Islet of Langerhans (tissue), 1 donor: ENCODE measurements around the gene PREX1.

Experiments used
- FAIRE-seq: peaks from one replicate; lab custom pipeline; 2011; peaks lifted over from hg19 to GRCh38; lab: Jason Lieb, UNC

The PREX1 gene

GRCh38 chr20:48716541-48716940, 111.3 kb downstream of the PREX1 start:
- no peak for FAIRE-seq

- no peak for FAIRE-seq
Observed at GRCh38 chr20:48716086-48716485, 111.7 kb downstream of the PREX1 start.

GRCh38 chr20:48714764-48715163, 113.0 kb downstream of the PREX1 start:
- FAIRE-seq: no peak

- FAIRE-seq: no peak
Observed at GRCh38 chr20:48711696-48712464, 115.9 kb downstream of the PREX1 start.

GRCh38 chr20:48711044-48711428, 116.8 kb downstream of the PREX1 start:
- no peak for FAIRE-seq

GRCh38 chr20:48710341-48711043, 117.3 kb downstream of the PREX1 start:
- no peak for FAIRE-seq

GRCh38 chr20:48709744-48710143, 118.1 kb downstream of the PREX1 start:
- FAIRE-seq: no peak

GRCh38 chr20:48709058-48709691, 118.6 kb downstream of the PREX1 start:
- no peak for FAIRE-seq

- FAIRE-seq: no peak
Observed at GRCh38 chr20:48708630-48709029, 119.2 kb downstream of the PREX1 start.

- no peak for FAIRE-seq
Observed at GRCh38 chr20:48708116-48708515, 119.7 kb downstream of the PREX1 start.

- FAIRE-seq: no peak
Observed at GRCh38 chr20:48706710-48707365, 121.0 kb downstream of the PREX1 start.

- no peak for FAIRE-seq
Observed at GRCh38 chr20:48706116-48706656, 121.6 kb downstream of the PREX1 start.

GRCh38 chr20:48705240-48706115, 122.3 kb downstream of the PREX1 start:
- no peak for FAIRE-seq

GRCh38 chr20:48704761-48705160, 123.0 kb downstream of the PREX1 start:
- FAIRE-seq: no peak

GRCh38 chr20:48703511-48704219, 124.1 kb downstream of the PREX1 start:
- FAIRE-seq: no peak

GRCh38 chr20:48703107-48703506, 124.7 kb downstream of the PREX1 start:
- FAIRE-seq: no peak

- no peak for FAIRE-seq
Observed at GRCh38 chr20:48702455-48702913, 125.3 kb downstream of the PREX1 start.

GRCh38 chr20:48701702-48702101, 126.1 kb downstream of the PREX1 start:
- FAIRE-seq: no peak

GRCh38 chr20:48698507-48699267, 129.1 kb downstream of the PREX1 start:
- FAIRE-seq: no peak
